HG03342 (cell line): ENCODE measurements around the gene CABLES1.
"Not testable (repeated sequence)": the region's sequence is repeated elsewhere in the genome, so short reads cannot be mapped to it uniquely, and the experiment has no call there.

Experiments used
- ATAC-seq: cut with Tn5 transposase; IDR thresholded peaks from one replicate; pipeline ENCODE4 v1.9.1; 2021; ENCODE audit warnings: mild to moderate bottlenecking, moderate library complexity; ENCODE audit not compliant: unreplicated experiment

Gene CABLES1

DNA sequence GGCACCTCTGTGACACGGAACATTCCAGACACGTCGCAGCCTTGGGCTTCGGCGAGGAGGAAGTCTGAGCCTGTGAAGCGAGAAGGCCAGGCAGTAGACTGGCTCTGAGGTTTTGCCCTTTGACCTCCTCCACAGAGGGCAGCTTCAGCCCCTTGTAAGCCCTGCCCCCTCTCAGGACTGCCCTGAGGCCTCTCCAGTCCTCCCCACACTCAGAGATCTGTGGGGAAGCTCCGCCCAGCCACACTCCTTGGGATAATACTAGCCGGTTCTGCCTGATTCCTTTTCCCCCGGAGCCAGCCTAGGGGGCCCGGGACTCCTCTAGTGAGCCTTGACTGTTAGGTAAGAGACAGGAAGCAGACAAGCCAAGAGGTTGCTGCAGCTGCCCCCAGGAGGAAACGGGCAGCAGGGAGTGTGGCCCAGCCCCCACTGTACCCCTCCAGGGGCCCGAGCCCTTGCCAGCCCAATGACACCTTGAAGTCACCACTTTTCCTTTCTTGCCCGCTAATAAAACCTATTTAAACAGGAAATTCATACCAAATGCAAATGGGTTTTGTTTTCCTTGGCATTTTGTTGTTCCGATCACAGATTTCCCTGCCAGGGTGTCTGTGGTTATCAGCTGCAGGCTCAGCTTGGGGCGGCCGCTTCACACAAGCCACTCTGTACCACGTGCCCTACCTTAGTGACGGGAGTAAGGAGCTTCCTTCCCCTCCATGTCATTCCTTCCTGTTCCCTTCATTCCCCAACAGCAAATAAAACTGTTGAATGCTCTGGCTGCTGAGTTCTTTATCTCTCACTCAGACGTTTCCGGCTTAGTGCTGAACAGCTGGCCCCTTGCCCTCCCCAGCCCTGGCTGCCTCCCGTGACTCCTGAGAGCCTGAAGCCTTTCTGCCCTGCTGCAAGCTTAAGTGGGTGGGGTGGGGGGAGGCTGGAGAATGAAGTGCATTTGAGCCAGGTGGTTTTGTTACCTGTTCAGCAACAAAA lies 124.7 kb downstream of the CABLES1 start:
- no peak for ATAC-seq

DNA sequence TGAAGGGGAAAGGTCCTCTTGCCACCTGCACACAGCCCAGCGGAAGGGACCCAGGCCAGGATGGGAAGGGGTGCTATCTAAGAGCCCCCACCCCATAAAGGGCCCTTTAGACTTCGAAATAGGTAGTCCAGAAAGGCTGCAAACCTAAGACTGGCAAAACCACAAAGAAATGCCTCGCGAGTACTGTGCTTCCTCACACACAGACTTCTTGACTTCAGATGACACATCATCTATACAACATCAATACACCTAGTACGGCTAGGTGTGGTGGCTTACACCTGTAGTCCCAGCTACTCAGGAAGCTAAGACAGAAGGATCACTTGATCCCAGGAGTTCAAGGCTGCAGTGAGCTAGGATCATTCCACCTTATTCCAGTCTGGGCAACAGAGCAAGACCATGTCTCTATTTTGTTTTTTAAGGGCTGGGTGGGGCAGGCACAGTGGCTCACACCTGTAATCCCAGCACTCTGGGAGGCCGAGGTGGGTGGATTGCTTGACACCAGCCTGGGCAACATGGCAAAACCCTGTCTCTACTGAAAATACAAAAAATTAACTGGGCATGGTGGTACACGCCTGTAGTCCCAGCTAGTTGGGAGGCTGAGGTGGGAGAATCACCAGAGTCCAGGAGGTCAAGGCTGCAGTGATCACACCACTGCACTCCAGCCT lies 125.8 kb downstream of the CABLES1 start:
- no peak for ATAC-seq

DNA sequence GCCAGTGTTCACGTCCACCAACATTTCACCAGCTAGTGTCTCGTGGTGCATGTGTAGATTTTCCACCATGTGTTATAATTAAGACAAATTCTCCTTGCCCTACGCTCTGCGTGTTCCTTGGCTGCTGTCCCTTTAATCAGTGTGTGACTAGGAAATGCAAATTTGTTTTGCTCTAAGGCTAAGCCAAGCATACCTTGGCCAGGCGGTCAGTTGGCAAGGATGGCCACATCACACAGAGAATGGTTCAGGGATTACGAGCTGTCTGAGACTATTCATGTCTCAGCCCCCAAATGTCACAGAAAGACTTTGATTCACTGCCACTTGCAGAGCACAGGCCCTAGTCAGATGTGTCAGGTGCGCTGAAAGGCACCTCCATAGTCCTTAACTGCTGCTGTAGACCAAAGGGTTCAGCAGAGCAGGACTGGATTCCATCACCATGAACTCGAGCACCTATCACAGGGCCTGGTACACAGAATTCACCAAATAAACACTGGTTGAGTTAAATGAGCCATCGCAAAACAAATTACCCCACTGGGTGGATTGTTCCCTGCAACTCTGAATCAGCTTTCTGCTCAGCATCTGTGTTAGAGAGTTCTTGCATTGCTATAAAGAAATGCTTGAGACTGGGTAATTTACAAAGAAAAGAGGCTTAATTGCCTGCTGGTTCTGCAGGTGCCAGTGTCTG lies 128.4 kb downstream of the CABLES1 start:
- no peak for ATAC-seq

DNA sequence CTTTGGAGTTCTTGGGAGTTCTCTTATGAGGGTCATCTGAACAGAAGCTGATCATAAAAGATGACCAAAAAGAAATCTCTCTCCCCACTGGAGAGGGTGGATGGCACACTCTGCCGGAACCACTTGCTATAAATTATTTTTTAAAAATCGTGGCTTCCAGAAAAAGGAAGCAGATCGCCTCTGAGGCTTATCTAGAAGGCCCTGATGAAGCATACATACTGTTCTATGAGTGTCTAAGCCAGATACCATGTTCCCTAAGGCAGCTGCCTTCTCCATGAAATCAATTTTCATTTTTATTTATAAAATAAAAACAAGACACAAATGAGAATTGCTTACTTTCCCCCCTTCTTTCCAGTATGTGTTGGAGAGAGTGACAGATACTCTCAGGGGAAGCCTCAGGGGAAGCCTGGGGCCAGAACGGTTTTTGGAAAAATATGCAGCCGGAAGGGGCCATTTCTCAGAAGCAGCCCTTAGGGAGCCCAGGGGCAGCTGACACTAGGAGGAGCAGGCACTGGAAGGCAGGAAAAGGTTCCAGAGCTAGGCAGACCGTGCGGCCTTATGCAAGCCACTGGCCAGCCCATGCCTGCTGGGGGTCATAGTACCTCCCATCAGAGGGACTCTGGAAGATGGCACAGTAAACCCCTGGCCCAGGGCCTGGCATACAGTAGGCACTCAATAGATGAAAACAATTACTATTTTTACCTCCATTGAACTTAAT lies 130.6 kb downstream of the CABLES1 start:
- no peak for ATAC-seq

DNA sequence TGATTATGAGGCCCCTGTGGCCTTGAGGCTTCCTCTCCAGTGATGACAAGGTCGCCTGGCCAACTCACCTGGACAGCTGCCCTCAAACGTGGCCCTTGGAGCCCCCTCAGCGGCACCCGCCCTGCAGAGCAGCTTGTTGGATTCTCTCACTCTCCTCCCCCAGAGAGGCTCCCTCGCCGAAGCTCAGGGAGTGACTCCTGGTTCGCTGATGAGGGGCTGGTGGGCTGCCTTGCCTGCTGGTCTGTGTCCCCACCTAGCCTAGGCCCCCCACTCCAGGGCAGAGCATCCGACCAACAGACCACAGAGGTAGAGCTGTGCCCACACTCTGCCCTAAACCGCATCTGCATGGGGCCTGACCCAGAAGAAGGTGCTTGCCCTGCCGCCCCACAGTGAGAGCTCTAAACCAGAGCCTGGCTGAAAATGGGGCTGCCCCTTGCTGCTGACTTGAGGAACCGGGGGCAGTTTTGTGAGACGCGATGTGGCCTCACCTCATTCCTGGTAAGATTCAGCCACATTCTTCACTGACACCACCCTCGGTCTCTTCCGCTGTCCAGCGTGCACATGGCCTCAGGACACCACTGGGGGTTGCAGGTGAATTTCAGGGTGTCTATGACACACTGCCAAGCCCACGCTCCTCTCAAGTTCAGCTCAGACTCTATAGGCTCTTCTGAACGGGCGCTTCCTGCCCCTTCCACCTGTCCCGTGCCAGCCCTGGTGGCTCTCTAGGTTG lies 131.6 kb downstream of the CABLES1 start:
- no peak for ATAC-seq

DNA sequence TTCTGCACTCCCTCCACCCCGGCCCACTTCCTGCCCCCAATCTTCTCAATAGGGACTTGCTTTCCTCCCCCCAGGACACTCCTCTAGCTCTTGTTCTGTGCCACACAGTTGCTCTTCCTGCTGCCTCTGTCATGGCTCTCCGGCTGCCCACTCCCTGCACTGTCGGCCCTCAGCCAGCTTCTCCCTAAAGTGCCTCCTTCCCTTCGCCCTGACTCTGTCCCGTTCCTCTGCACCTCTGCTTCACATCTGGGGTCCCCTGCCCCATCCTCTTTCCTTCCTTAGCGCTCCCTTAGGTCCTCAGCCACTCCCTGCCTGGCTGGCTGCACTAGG lies 132.1 kb downstream of the CABLES1 start:
- no peak for ATAC-seq

DNA sequence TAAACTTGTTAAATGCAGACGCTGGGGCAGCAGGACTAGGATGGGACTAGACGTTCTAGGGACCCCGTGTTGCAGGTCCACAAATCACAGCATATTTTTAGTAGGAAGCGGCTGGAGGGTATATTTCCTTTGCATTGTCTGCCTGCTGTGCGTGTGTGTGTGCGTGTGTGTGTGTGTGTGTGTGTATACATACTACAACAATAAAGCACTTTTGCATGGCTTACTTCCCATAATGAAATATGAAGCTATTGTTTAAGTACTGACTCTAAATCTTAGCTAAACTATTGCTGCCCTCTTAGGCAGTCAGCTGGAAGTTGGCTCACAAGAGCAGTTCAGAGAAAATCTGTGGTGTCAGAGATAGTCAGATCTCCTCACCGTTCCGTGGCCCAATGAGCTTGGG lies 133.4 kb downstream of the CABLES1 start:
- ATAC-seq: no peak

DNA sequence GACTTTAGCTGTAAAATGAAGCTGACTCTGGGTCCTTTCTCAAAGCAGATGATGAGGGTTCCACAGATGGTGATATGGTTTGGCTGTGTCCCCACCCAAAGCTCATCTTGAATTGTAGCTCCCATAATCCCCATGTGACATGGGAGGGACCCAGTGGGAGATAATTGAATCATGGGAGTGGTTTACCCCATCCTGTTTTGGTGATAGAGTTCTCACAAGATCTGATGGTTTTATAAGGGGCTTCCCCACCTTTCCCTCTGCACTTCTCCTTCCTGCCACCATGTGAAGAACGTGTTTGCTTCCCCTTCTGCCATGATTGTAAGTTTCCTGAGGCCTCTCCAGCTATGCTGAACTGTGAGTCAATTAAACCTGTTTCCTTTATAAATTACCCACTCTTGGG lies 133.8 kb downstream of the CABLES1 start:
- not testable (repeated sequence) for ATAC-seq

DNA sequence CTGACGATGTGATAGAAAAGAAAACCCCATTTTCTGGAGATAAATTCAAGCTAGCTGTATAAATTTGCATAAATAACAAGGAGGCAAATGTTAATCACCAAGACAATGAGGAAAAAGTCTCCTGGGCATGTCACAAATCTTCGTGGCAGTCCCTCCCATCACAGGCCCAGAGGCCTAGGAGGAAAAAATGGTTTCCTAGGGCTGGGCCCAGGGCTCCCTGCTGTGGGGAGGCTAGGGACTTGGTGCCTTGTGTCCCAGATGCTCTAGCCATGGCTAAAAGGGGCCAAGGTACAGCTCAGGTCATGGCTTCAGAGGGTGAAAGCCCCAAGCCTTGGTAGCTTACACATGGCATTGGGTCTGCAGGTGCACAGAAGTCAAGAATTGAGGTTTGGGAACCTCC lies 134.6 kb downstream of the CABLES1 start:
- no peak for ATAC-seq

DNA sequence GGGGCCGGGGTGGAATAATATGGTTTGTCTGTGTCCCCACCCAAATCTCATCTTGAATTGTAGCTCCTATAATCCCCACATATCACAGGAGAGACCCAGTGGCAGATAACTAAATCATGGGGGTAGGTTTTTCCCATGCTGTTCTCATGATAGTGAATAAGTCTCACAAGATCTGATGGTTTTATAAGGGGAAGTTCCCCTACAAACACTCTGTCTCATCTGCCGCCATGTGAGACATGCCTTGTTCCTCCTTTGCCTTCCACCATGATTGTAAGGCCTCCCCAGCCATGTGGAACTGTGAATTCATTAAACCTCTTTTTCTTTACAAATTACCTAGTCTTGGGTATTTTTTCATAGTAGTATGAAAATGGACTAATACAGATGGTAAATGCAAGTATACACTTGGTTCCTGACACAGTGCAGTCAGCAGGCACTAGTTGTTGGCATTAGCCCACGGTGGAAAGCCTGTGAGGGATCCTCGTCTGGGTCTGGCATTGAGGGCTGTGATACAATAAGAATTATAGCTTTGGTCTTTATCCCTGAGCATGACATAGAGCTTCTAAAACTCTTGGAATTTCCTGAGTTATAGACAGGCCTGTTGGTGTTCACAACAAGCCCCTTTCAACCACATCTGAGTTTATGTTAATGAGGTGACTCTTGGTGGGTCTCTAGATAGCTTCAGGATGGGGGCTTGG lies 135.8 kb downstream of the CABLES1 start:
- ATAC-seq: no peak

DNA sequence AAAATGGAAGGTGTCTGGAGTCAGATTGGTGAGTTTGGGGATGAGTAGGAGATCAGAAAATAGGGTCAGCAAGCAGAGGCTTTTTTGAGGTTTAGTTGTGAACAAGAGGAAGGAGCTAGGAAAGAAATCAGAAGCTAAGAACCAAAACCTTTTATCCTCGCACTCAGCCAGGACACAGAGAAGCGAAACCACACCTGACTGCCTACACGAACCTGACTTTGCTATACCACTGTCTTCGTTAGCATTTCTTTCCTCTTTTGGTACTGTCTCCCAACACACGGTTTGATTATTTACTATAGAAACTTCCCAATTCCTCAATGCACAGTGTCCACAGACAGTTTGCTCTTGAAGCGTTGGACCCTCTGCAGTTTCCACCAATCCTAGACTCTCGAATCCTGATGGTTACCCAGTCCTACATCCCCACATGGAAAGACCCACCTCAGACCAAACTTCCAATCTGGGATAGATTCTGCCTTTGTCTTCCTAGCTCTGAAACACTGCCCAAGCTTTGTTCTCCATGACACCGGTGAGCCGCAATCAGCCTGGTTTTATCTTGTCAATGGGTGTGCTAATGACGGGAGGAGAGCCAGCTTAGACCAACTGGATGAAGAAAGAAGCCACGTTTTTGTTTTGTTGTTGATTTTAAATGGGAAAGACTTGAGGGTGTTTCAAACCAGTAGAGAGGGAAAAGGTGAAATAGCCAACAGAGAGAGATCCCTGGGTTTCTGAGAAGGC lies 137.4 kb downstream of the CABLES1 start:
- no peak for ATAC-seq

DNA sequence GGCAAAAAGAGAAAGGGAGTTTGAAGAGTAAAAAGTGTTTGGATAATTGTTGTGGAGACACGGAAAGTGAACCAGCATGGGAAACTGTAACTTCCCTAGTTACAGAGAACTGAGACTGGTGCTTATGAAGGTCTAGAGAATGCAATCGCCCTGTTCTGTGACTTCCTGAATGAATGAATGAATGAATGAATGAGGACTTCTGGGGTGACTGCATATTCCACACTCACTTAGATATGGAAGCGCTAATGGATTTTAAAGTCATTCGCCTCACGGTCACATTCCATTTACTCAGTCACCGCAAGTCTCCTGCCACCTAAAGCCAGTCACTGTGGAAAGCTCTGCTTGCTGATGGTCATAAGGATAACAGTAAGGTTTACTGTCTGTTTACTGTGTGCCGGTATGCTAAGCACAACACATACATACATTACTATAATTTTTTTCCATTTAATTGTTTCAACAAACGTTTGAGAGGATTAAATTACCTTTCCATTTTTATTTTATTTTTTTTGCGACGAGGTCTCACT lies 138.2 kb downstream of the CABLES1 start:
- ATAC-seq: no peak

DNA sequence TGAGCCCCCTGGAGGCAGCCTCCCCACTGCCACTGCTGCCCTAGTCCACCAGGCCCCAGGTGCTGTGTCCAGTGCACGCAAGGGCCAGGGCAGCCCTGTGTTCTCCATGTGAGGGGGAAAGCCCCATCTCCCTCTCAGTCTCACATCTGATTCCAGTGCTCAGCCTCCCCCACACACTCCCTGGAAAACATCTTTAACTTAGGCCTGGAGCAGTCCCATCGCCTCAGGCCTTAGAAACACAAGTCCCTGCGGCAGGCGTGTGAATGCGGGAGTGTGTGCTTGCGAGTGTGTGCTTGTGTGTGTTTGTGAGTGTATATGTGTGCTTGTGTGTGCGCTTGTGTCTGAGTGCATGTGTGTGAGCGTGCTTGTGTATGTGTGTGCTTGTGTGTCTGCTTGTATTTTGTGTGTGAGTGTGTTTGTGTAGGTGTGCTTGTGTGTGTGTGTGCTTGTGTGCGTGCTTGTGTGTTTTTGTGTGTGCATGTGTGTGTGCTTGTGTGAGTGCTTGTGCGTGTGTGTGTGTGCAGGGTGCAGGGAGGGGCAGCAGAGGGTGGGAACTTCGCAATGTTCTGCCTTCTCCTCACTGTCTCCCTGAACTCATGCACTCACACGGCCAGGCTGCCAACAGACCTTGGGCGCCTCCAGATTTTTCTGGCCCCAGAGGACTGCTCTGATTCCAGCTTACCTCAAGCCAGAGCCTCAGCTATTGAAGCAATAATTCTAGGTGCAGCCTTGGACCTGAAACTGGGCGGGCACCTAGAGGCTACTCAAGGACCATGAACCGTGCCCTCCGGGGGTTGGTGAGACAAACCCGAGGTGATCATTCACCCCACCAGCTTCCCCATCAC lies 139.6 kb downstream of the CABLES1 start:
- ATAC-seq: no peak

DNA sequence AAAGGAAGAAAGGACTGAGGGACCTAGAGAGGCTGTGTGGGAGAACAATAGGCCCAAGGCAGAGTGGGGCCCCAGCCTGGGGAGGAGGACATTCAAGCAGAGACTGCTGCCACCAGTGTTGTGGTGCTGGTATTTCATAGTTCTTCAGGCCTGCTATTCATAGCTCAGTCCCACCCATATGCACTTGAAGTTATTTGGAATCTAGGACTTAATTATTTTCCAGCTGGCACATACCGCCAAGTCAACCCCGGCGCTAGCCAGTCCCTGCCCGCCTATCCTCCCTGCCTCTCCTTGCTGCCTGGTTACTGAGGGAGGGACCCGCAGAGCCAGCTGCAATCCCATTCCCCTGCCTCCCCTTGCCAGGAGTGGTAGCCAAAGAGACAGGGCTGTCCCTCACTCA lies 141.2 kb downstream of the CABLES1 start:
- ATAC-seq: no peak

DNA sequence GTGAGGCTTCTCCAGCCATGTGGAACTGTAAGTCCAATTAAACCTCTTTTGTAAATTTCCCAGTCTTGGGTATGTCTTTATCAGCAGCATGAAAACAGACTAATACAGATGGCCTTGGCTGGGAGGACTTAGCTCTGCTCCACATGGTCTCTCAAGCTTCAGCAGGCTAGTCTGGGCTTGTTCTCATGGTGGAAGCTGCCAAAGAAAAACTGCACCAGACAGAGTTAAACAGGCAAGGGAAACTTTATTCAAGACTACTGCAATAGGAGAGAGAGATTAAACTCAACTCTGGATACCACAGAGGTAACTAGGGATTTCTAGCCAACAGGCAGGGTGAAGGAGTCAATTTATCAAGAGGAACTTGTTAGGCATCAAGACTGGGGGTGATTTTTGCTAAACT lies 142.1 kb downstream of the CABLES1 start:
- ATAC-seq: no peak

DNA sequence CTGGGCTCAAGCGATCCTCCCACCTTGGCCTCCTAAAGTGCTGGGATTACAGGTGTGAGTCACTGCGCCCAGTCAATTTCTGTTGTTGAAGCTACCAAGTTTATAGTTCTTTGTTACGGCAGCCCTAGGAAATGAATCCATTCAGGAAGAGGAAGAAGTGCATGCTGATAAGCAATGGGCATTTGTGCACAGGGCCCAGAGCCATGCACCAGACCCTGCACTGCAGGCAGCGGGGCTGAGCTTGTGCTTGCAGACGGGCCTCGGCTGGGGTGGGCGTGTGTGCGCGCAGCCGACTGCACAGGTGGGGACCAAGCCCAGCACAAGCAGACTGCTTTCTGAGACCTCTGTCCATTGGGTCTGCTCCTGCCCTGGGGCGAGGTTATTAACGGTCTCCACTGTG lies 144.6 kb downstream of the CABLES1 start:
- ATAC-seq: no peak

DNA sequence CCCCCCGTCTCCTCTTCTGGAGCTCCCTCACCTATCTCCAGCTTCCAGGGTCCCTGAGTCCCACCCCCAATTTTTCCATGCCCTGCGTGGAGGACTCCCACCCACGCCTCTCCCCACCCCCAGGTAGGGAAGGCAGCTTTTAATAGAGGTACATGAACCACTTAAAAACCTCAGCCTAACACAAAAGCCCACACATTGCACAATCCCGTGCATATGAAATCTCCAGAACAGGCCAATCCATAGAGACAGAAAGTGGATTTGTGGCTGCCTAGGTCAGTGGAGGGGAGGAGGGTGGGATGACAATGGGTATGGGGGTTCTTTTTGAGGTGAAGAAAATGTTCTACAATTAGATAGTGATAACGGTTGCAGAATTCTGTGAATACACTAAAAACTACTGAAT lies 145.6 kb downstream of the CABLES1 start:
- no peak for ATAC-seq
